Liver (tissue), 9 donors: ENCODE measurements around the gene DCN. TPM values are rescaled to one million over a fixed set of nuclear protein-coding genes. Genes with fewer than 3 reads are reported as not detected.

Experiments used
- DNase-seq: peaks from one replicate; pipeline ENCODE4 v3.0.0-alpha.2; 2017; ENCODE audit warnings: low spot score
- H3K27ac ChIP-seq, 2 donors: one replicate each; pipeline ENCODE4 v1.7.0; 2013; ENCODE audit warnings: inconsistent platforms in 2 of 2, low read length in 2 of 2, control low read depth in 1 of 2, low read depth in 1 of 2, mild to moderate bottlenecking in 1 of 2
- H3K27me3 ChIP-seq, 4 donors: one replicate each; pipeline versions ENCODE4 v1.6.1 to v1.7.0; 2013; ENCODE audit warnings: low read length in 3 of 4, inconsistent platforms in 1 of 4, mild to moderate bottlenecking in 1 of 4, moderate library complexity in 1 of 4; ENCODE audit not compliant: control insufficient read depth in 4 of 4, insufficient read depth in 4 of 4
- H3K36me3 ChIP-seq, 4 donors: one replicate each; pipeline versions ENCODE4 v1.6.1 to v1.7.0; 2013; ENCODE audit warnings: low read length in 3 of 4, mild to moderate bottlenecking in 3 of 4, low read depth in 1 of 4, moderate library complexity in 1 of 4; ENCODE audit not compliant: control insufficient read depth in 4 of 4, insufficient read depth in 3 of 4
- H3K4me1 ChIP-seq, 4 donors: one replicate each; pipeline versions ENCODE4 v1.6.1 to v1.7.0; 2013; ENCODE audit warnings: low read length in 3 of 4, mild to moderate bottlenecking in 3 of 4, moderate library complexity in 1 of 4; ENCODE audit not compliant: control insufficient read depth in 4 of 4, insufficient read depth in 4 of 4
- H3K4me3 ChIP-seq, 3 donors: one replicate each; pipeline versions ENCODE4 v1.6.1 to v1.7.0; 2013; ENCODE audit warnings: low read length in 3 of 3, control low read depth in 1 of 3, low read depth in 1 of 3, mild to moderate bottlenecking in 1 of 3
- H3K9ac ChIP-seq, 2 donors: one replicate each; pipeline ENCODE4 v1.7.0; 2013; ENCODE audit warnings: low read length in 2 of 2, mild to moderate bottlenecking in 2 of 2, moderate library complexity in 2 of 2, control low read depth in 1 of 2, low read depth in 1 of 2
- H3K9me3 ChIP-seq, 4 donors: one replicate each; pipeline versions ENCODE4 v1.6.1 to v1.7.0; 2013; ENCODE audit warnings: low read length in 3 of 4; ENCODE audit not compliant: control insufficient read depth in 4 of 4
- ATF3 ChIP-seq: IDR thresholded peaks from 2 replicates; pipeline ENCODE4 v1.6.1; 2016; ENCODE audit warnings: antibody characterized with exemption
- EGR1 ChIP-seq, 2 donors: IDR thresholded peaks; 2 replicates each; pipeline ENCODE4 v1.6.1; 2016 to 2018; ENCODE audit warnings: antibody characterized with exemption in 2 of 2, low read depth in 2 of 2
- FOXA1 ChIP-seq: IDR thresholded peaks from 2 replicates; pipeline ENCODE4 v1.6.1; 2016; ENCODE audit warnings: antibody characterized with exemption
- FOXA2 ChIP-seq: IDR thresholded peaks from 2 replicates; pipeline ENCODE4 v1.6.1; 2016; ENCODE audit warnings: antibody characterized with exemption
- GABPA ChIP-seq, 2 donors: IDR thresholded peaks in 1 of 2; conservative IDR thresholded peaks in 1 of 2; 2 replicates each; pipeline ENCODE4 v1.6.1; 2016; ENCODE audit warnings: antibody characterized with exemption in 2 of 2, mild to moderate bottlenecking in 1 of 2, moderate library complexity in 1 of 2
- HNF4A ChIP-seq, 2 donors: conservative IDR thresholded peaks; 2 replicates each; pipeline ENCODE4 v1.6.1; 2016; ENCODE audit warnings: antibody characterized with exemption in 2 of 2, mild to moderate bottlenecking in 2 of 2
- HNF4G ChIP-seq: IDR thresholded peaks from 2 replicates; pipeline ENCODE4 v1.6.1; 2016; ENCODE audit warnings: antibody characterized with exemption
- JUND ChIP-seq, 2 donors: IDR thresholded peaks; 2 replicates each; pipeline ENCODE4 v1.6.1; 2016; ENCODE audit warnings: antibody characterized with exemption in 2 of 2
- NR2F2 ChIP-seq: IDR thresholded peaks from 2 replicates; pipeline ENCODE4 v1.6.1; 2016; ENCODE audit warnings: antibody characterized with exemption
- RAD21 ChIP-seq, 2 donors: IDR thresholded peaks; 2 replicates each; pipeline ENCODE4 v1.6.1; 2016; ENCODE audit warnings: antibody characterized with exemption in 2 of 2, mild to moderate bottlenecking in 2 of 2
- RXRA ChIP-seq, 2 donors: IDR thresholded peaks; 2 replicates each; pipeline ENCODE4 v1.6.1; 2017 to 2018; ENCODE audit warnings: antibody characterized with exemption in 2 of 2, mild to moderate bottlenecking in 1 of 2
- SP1 ChIP-seq: IDR thresholded peaks from 2 replicates; pipeline ENCODE4 v1.6.1; 2018; ENCODE audit warnings: antibody characterized with exemption, mild to moderate bottlenecking
- TAF1 ChIP-seq: conservative IDR thresholded peaks from 2 replicates; pipeline ENCODE4 v1.6.1; 2016; ENCODE audit warnings: antibody characterized with exemption, mild to moderate bottlenecking
- YY1 ChIP-seq: IDR thresholded peaks from 2 replicates; pipeline ENCODE4 v1.6.1; 2016; ENCODE audit warnings: antibody characterized with exemption, mild to moderate bottlenecking
- ZBTB33 ChIP-seq: IDR thresholded peaks from 2 replicates; pipeline ENCODE4 v1.6.1; 2016; ENCODE audit warnings: antibody characterized with exemption
- WGBS: extraction: QIAGEN DNeasy Blood & Tissue Kit; methylation state at CpG from one replicate; pipeline ENCODE4 v1.1.7; 2013; 5-methylcytosine and 5-hydroxymethylcytosine counted together
- polyA plus RNA-seq, 2 donors: library from polyadenylated mRNA; stranded (reverse) in 1 of 2; unstranded in 1 of 2; fragments of 200-250 nt in 1 of 2; fragments of >200 nt in 1 of 2; fragmentation: Nextera tagmentation in 1 of 2; extraction: Ambion mirVana in 1 of 2; gene quantifications; one replicate each; pipeline versions ENCODE4 v1.2.1 to v1.2.3, GENCODE V29; 2013 to 2015
- total RNA-seq, 2 donors: library from RNA; depleted of rRNA; stranded (reverse); fragments of >200 nt; gene quantifications; one replicate each; pipeline ENCODE4 v1.2.3, GENCODE V29; 2014
- TF ChIP-seq, protein P1 (sequence below): fragments of 150-350 bp; IDR thresholded peaks from 2 replicates; pipeline ENCODE4 v1.5.1; 2017; ENCODE audit warnings: improper control_type of control experiment, low read depth, low read length; ENCODE audit not compliant: missing input control
- TF ChIP-seq, protein P2 (sequence below): IDR thresholded peaks from 2 replicates; pipeline ENCODE4 v1.6.1; 2016; ENCODE audit warnings: antibody characterized with exemption
- TF ChIP-seq, protein P3 (sequence below): IDR thresholded peaks from 2 replicates; pipeline ENCODE4 v1.6.1; 2016; ENCODE audit warnings: antibody characterized with exemption, mild to moderate bottlenecking
- donor health status: healthy.
- donor health status: healthy.
- donor health status: healthy.
- donor health status: healthy.
- donor health status: healthy.

Gene DCN
- total and polyA plus RNA-seq, 4 donors = 74.9 to 148 (median 98.6) TPM

DNA sequence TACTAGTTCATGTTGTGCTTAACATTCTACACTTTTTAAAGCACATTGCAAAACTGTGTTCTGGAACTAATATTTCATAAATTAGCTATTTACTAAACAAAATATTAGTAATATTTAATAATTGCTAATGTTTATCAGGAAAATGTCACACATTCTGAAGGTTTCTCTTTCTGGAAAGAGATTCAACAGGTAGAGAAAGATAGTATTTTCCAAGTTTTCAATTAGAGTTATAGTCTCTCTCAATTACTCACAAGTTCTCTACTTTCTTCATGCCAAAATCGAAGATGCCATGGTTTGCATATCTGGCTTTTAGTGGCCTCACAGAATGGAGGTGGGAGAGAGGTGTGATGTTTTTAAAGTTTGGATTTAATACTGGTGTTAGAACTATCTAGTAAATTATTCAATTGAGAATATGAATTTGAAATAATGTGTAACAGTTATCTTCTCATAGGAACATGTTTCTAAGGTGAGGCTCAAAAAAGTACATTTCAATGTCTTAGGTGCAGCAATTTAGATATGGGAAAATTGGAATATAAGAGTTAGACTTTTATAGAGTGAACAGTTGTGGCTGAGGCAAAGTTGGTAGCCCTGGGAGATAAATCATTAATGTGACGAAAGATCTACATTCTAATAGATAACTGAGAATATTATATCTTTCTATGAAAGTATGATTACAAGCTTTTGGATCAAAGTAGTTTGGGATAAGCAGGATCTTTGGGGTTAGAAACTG lies 72.9 kb downstream of the DCN start:
- 77% methylated on average over 2 of the region's 2 CpGs for WGBS
- DNase-seq = no peak
- H3K4me1 ChIP-seq = no peaks in the 10 kb centered on the region
- H3K9ac ChIP-seq = no peak overlapping the region
- no peak for TF ChIP-seq JUND (IDR thresholded peaks at IDR 0.05)
- TF ChIP-seq, protein P1, sequence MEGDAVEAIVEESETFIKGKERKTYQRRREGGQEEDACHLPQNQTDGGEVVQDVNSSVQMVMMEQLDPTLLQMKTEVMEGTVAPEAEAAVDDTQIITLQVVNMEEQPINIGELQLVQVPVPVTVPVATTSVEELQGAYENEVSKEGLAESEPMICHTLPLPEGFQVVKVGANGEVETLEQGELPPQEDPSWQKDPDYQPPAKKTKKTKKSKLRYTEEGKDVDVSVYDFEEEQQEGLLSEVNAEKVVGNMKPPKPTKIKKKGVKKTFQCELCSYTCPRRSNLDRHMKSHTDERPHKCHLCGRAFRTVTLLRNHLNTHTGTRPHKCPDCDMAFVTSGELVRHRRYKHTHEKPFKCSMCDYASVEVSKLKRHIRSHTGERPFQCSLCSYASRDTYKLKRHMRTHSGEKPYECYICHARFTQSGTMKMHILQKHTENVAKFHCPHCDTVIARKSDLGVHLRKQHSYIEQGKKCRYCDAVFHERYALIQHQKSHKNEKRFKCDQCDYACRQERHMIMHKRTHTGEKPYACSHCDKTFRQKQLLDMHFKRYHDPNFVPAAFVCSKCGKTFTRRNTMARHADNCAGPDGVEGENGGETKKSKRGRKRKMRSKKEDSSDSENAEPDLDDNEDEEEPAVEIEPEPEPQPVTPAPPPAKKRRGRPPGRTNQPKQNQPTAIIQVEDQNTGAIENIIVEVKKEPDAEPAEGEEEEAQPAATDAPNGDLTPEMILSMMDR = no peak
- TF ChIP-seq TAF1 = no peak
- no peak for TF ChIP-seq RXRA (IDR thresholded peaks at IDR 0.05)
- TF ChIP-seq SP1 = no peak
- TF ChIP-seq YY1 = no peak
- no peak for TF ChIP-seq HNF4A (conservative IDR thresholded peaks at IDR 0.05)
- no peak for TF ChIP-seq ATF3
- TF ChIP-seq, protein P2, sequence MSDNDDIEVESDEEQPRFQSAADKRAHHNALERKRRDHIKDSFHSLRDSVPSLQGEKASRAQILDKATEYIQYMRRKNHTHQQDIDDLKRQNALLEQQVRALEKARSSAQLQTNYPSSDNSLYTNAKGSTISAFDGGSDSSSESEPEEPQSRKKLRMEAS = no peak
- TF ChIP-seq ZBTB33 = no peak
- H3K27ac ChIP-seq = no peak overlapping the region
- no peak overlapping the region for H3K4me3 ChIP-seq
- no peaks in the 10 kb centered on the region for H3K36me3 ChIP-seq
- no peaks in the 10 kb centered on the region for H3K9me3 ChIP-seq
- no peaks in the 10 kb centered on the region for H3K27me3 ChIP-seq

- Histone ChIP-seq H3K4me1 (no peaks in the 10 kb centered on the region), H3K27ac (no peak overlapping the region), H3K4me3 (no peak overlapping the region), H3K9me3 (no peaks in the 10 kb centered on the region), H3K9ac (no peak overlapping the region), H3K36me3 (no peaks in the 10 kb centered on the region), H3K27me3 (no peaks in the 10 kb centered on the region)
- 20% methylated on average over 7 of the region's 7 CpGs for WGBS
- no peak for TF ChIP-seq JUND (IDR thresholded peaks at IDR 0.05)
- TF ChIP-seq RXRA (IDR thresholded peaks at IDR 0.05) = no peak
- TF ChIP-seq YY1 = no peak
- TF ChIP-seq TAF1 = no peak
- TF ChIP-seq, protein P1 = peak; percentile 33
- TF ChIP-seq NR2F2 = no peak
- TF ChIP-seq, protein P3, sequence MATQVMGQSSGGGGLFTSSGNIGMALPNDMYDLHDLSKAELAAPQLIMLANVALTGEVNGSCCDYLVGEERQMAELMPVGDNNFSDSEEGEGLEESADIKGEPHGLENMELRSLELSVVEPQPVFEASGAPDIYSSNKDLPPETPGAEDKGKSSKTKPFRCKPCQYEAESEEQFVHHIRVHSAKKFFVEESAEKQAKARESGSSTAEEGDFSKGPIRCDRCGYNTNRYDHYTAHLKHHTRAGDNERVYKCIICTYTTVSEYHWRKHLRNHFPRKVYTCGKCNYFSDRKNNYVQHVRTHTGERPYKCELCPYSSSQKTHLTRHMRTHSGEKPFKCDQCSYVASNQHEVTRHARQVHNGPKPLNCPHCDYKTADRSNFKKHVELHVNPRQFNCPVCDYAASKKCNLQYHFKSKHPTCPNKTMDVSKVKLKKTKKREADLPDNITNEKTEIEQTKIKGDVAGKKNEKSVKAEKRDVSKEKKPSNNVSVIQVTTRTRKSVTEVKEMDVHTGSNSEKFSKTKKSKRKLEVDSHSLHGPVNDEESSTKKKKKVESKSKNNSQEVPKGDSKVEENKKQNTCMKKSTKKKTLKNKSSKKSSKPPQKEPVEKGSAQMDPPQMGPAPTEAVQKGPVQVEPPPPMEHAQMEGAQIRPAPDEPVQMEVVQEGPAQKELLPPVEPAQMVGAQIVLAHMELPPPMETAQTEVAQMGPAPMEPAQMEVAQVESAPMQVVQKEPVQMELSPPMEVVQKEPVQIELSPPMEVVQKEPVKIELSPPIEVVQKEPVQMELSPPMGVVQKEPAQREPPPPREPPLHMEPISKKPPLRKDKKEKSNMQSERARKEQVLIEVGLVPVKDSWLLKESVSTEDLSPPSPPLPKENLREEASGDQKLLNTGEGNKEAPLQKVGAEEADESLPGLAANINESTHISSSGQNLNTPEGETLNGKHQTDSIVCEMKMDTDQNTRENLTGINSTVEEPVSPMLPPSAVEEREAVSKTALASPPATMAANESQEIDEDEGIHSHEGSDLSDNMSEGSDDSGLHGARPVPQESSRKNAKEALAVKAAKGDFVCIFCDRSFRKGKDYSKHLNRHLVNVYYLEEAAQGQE = no peak
- TF ChIP-seq RAD21 (IDR thresholded peaks at IDR 0.05) = peak; percentile 36 to 47
- TF ChIP-seq FOXA1 = no peak
- TF ChIP-seq EGR1 (IDR thresholded peaks at IDR 0.05; ENCODE audit: low read depth in 2 of 2) = no peak
- TF ChIP-seq HNF4G = no peak
- no peak for TF ChIP-seq SP1
- no peak for TF ChIP-seq GABPA (IDR thresholded peaks at IDR 0.05 in 1 of 2, conservative IDR thresholded peaks at IDR 0.05 in 1 of 2)
- TF ChIP-seq FOXA2 = no peak
- TF ChIP-seq HNF4A (conservative IDR thresholded peaks at IDR 0.05) = no peak
- peak; percentile 64 for DNase-seq
Observed at GRCh38 chr12:91109148-91109564, 73.5 kb downstream of the DCN start.
